Ishikawa (cell line): Measurements from ENCODE around the gene ZBED4.

Experiments
- CEBPB ChIP-seq: IDR thresholded peaks from 2 replicates; pipeline ENCODE4 v1.6.1; 2012
- CREB1 ChIP-seq: IDR thresholded peaks from 2 replicates; pipeline ENCODE4 v1.6.1; 2012; ENCODE audit warnings: low read depth
- EGR1 ChIP-seq: IDR thresholded peaks from 2 replicates; pipeline ENCODE4 v1.6.1; 2012
- EP300 ChIP-seq: IDR thresholded peaks from 2 replicates; pipeline ENCODE4 v1.6.1; 2012; ENCODE audit warnings: borderline replicate concordance
- FOXM1 ChIP-seq: IDR thresholded peaks from 2 replicates; pipeline ENCODE4 v1.6.1; 2012; ENCODE audit warnings: low read depth, borderline replicate concordance
- NFIC ChIP-seq: IDR thresholded peaks from 2 replicates; pipeline ENCODE4 v1.6.1; 2012
- RAD21 ChIP-seq: IDR thresholded peaks from 2 replicates; pipeline ENCODE4 v1.6.1; 2012; ENCODE audit warnings: low read depth
- TAF1 ChIP-seq: IDR thresholded peaks from 2 replicates; pipeline ENCODE4 v1.6.1; 2012; ENCODE audit warnings: low read depth, mild to moderate bottlenecking
- TCF12 ChIP-seq: IDR thresholded peaks from 2 replicates; pipeline ENCODE4 v1.6.1; 2012; ENCODE audit warnings: low read depth
- TEAD4 ChIP-seq: IDR thresholded peaks from 2 replicates; pipeline ENCODE4 v1.6.1; 2012
- YY1 ChIP-seq: IDR thresholded peaks from 2 replicates; pipeline ENCODE4 v1.6.1; 2012; ENCODE audit warnings: low read depth
- ZBTB7A ChIP-seq: IDR thresholded peaks from 2 replicates; pipeline ENCODE4 v1.6.1; 2012; ENCODE audit warnings: low read depth
- TF ChIP-seq, protein P1 (sequence below): IDR thresholded peaks from 2 replicates; pipeline ENCODE4 v1.6.1; 2012; ENCODE audit warnings: low read depth, mild to moderate bottlenecking
- TF ChIP-seq, protein P2 (sequence below): IDR thresholded peaks from 2 replicates; pipeline ENCODE4 v1.6.1; 2012
- TF ChIP-seq, protein P3 (sequence below): IDR thresholded peaks from 2 replicates; pipeline ENCODE4 v1.6.1; 2012

ZBED4 gene, protein sequence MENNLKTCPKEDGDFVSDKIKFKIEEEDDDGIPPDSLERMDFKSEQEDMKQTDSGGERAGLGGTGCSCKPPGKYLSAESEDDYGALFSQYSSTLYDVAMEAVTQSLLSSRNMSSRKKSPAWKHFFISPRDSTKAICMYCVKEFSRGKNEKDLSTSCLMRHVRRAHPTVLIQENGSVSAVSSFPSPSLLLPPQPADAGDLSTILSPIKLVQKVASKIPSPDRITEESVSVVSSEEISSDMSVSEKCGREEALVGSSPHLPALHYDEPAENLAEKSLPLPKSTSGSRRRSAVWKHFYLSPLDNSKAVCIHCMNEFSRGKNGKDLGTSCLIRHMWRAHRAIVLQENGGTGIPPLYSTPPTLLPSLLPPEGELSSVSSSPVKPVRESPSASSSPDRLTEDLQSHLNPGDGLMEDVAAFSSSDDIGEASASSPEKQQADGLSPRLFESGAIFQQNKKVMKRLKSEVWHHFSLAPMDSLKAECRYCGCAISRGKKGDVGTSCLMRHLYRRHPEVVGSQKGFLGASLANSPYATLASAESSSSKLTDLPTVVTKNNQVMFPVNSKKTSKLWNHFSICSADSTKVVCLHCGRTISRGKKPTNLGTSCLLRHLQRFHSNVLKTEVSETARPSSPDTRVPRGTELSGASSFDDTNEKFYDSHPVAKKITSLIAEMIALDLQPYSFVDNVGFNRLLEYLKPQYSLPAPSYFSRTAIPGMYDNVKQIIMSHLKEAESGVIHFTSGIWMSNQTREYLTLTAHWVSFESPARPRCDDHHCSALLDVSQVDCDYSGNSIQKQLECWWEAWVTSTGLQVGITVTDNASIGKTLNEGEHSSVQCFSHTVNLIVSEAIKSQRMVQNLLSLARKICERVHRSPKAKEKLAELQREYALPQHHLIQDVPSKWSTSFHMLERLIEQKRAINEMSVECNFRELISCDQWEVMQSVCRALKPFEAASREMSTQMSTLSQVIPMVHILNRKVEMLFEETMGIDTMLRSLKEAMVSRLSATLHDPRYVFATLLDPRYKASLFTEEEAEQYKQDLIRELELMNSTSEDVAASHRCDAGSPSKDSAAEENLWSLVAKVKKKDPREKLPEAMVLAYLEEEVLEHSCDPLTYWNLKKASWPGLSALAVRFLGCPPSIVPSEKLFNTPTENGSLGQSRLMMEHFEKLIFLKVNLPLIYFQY

DNA sequence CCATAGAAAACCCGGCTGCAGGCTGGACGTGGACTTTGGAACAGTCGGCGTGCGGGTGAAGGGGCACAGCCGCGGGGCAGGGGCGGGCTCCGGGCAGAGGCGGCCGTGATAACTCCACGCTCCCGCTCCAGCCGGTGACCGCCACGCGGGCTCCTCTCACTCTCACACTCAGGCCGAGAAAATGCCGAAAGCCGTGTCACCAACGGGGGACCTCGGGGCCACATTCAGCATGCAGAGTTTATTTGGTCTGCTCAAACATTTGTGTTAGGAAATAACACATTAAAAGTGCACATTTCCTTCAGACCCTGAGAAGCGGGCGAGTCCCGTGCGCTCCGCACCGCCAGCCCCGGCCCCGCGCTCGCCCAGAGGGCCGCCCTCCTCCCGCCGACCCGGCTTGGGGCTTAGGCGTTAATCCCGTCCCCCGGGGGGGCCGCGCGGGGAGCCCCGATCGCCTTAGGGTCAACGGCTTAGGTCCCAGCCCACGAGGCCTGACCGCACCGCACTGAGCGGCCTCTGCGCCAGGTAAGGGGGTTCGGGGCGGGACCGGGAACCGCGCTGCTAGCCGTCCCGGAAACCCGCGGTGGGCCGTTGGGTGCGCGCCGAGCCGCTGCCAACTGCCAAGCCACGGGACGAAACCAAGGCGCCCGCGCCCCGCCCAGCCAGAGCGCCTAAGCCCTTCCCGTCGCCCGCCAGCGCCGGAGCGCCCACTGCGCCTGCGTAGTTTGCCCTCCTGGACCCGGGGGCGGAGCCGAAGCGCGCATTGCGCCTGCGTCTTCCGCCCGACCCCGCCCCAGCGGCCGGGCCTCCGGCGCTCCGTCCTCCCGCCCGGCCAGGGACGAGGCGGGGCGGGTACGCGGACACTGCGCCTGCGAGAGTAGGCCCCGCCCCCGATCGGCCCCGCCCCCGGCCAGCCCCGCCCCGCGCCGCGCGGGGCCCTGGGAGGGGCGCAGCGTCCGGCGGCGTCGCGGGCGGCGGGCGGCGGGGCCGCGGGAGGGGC lies at the start of gene ZBED4:
Gene ZBED4, plus strand, starts transcription at position 947 of the 997 bp plus-strand sequence. CDS start 29,819 bp downstream, outside the sequence.
- TF ChIP-seq YY1, result peak; percentile 42; the same call in 1 of the 2 replicates
- TF ChIP-seq EP300, result no peak
- TF ChIP-seq, protein P1, sequence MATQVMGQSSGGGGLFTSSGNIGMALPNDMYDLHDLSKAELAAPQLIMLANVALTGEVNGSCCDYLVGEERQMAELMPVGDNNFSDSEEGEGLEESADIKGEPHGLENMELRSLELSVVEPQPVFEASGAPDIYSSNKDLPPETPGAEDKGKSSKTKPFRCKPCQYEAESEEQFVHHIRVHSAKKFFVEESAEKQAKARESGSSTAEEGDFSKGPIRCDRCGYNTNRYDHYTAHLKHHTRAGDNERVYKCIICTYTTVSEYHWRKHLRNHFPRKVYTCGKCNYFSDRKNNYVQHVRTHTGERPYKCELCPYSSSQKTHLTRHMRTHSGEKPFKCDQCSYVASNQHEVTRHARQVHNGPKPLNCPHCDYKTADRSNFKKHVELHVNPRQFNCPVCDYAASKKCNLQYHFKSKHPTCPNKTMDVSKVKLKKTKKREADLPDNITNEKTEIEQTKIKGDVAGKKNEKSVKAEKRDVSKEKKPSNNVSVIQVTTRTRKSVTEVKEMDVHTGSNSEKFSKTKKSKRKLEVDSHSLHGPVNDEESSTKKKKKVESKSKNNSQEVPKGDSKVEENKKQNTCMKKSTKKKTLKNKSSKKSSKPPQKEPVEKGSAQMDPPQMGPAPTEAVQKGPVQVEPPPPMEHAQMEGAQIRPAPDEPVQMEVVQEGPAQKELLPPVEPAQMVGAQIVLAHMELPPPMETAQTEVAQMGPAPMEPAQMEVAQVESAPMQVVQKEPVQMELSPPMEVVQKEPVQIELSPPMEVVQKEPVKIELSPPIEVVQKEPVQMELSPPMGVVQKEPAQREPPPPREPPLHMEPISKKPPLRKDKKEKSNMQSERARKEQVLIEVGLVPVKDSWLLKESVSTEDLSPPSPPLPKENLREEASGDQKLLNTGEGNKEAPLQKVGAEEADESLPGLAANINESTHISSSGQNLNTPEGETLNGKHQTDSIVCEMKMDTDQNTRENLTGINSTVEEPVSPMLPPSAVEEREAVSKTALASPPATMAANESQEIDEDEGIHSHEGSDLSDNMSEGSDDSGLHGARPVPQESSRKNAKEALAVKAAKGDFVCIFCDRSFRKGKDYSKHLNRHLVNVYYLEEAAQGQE, result no peak
- peak; percentile 80 for TF ChIP-seq TAF1
- peak; percentile 63; the same call in 1 of the 2 replicates for TF ChIP-seq NFIC
- TF ChIP-seq ZBTB7A, result peak; percentile 78
- no peak for TF ChIP-seq CREB1
- peak; percentile 67 for TF ChIP-seq TCF12
- TF ChIP-seq, protein P2, sequence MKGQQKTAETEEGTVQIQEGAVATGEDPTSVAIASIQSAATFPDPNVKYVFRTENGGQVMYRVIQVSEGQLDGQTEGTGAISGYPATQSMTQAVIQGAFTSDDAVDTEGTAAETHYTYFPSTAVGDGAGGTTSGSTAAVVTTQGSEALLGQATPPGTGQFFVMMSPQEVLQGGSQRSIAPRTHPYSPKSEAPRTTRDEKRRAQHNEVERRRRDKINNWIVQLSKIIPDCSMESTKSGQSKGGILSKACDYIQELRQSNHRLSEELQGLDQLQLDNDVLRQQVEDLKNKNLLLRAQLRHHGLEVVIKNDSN, result no peak
- TF ChIP-seq CEBPB, result no peak
- TF ChIP-seq, protein P3, sequence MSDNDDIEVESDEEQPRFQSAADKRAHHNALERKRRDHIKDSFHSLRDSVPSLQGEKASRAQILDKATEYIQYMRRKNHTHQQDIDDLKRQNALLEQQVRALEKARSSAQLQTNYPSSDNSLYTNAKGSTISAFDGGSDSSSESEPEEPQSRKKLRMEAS, result peak; percentile 54; the same call in 1 of the 2 replicates
- no peak for TF ChIP-seq EGR1
- no peak for TF ChIP-seq FOXM1
- TF ChIP-seq TEAD4, result no peak

DNA sequence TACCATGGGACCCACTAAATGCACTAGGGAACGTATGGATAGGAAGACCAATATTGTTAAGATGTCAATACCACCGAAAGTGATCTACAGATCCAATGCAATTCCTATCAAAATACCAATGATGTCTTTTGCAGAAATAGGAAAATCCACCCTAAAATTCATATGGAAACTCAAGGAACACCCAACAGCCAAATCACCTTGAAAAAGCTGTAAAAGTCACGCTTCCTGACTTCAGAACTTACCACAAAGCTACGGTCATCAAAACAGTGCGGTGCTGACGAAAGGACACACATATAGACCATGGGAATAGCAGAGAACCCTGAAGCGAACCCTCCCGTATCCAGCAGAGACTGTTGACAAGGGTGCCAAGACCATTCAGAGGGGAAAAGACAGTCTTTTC lies 46.5 kb upstream of the ZBED4 start:
- no peak for TF ChIP-seq CEBPB
- TF ChIP-seq YY1, result no peak

DNA sequence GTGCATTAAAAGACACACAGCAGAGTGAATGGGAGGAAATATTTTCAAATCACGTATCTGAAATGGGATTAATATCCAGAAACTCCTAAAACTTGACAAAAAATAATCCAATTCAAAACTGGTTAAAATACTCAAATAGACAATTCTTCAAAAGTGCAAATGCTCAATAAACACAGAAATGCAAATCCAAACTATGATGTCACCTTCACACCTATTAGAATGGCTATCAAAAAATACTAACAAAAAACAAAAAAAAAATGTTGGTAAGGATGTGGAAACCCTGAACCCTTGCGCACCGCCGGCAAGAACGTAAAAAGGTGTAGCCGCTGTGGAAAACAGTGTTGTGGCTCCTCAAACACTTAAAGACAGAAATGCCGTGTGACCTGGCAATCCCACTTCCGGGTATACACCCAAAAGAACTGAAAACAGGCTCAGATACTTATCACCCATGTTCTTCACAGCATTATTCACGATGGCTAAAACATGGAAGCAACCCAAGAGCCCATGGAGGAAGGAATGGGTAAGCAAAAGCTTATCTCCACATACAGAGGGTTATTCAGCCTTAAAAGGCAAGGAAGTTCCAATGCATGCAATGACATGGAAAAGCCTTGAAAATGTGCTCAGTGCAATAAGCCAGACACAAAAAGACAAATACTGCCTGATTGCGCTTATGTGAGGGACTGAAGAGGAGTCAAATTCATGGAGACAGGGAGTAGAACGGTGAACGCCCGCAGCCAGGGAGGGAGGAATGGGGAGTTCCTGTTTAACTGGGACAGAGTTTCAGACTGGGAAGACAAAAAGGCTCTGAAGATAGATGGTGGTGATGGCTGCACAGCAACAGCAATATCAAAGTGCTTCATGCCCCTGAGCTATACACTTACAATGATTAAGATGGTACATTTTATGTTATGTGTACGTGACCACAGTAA lies 45.6 kb upstream of the ZBED4 start:
- TF ChIP-seq CREB1 (no peak), NFIC (no peak), RAD21 (no peak), YY1 (no peak), TCF12 (no peak), EGR1 (no peak), TEAD4 (no peak)
- TF ChIP-seq, protein P3, result no peak

DNA sequence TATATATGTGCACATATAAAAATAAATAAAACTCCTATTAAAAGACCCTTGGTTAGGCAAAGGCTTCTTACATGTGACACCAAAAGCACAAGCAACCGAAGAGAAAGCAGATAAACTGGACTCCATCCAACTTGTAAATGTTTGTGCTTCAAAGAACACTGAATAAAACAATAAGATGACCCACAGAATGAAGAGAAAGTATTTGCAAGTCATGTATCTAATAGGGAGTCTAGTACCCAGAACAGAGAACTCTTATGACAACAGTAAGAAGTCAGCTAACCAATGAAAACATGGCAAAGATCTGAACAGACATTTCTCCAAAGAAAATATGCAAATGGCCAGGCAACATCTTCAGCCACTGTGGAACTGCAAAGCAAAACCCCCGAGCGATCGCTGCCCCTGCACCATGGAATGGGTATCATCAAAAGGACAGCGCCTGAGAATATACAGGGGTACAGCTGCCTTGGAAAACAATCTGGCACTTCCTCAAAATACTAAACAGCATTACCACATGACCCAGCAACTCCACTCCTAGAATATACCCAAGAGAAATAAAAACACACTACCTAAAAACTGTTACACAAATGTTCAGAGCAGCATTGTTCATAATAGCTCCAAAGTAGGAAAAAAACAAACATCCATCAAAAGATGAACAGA lies 43.2 kb upstream of the ZBED4 start:
- TF ChIP-seq CREB1, result no peak
- no peak for TF ChIP-seq EP300
- no peak for TF ChIP-seq YY1
- no peak for TF ChIP-seq TEAD4
- TF ChIP-seq, protein P1, result no peak
- no peak for TF ChIP-seq TAF1
- TF ChIP-seq, protein P3, result no peak
- no peak for TF ChIP-seq ZBTB7A
- no peak for TF ChIP-seq TCF12
- TF ChIP-seq NFIC, result no peak
- no peak for TF ChIP-seq CEBPB
- TF ChIP-seq, protein P2, result no peak
- no peak for TF ChIP-seq RAD21
- TF ChIP-seq EGR1, result no peak
- TF ChIP-seq FOXM1, result no peak
